Activated naive CD4-positive, alpha-beta T cell treated with anti-CD3 and anti-CD28 coated beads, Interleukin-2, amount 50 U/mL, for 16 hours (primary cell): Measurements from ENCODE around the gene EPDR1.

Source experiments
- DNase-seq: peaks from one replicate; pipeline ENCODE4 v3.0.0-alpha.2; 2020

The EPDR1 gene

DNA sequence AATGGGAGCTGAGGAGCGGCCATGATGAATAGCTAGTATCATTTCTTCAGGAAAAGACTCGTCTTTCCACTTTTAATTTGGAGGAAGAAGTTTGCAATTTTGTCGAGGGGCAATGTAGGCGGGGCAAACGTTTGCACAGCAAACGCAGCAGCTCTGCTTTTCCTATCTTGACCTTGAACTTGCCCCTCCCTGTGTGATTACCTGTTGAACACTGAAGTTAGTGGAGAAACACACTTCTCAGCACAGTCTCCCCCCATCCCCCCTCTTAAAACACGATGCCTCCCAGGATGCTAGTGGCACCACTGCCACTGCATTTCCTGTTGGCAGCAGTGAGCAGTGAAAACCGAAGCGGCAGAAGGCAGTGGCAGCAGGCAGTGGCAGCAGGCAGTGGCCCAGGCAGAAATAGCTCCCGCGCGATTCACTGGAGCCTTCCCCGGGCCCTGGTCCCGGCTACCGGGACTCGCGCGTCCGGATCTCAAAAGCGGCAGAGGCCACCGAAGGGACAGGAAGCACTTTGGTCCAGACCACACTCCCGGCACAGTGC lies at the start of gene EPDR1:
EPDR1 (plus strand) TSS at position 336 of the 544 bp plus-strand sequence. CDS start 300 bp downstream, outside the sequence.
- peak; percentile 17 for DNase-seq

DNA sequence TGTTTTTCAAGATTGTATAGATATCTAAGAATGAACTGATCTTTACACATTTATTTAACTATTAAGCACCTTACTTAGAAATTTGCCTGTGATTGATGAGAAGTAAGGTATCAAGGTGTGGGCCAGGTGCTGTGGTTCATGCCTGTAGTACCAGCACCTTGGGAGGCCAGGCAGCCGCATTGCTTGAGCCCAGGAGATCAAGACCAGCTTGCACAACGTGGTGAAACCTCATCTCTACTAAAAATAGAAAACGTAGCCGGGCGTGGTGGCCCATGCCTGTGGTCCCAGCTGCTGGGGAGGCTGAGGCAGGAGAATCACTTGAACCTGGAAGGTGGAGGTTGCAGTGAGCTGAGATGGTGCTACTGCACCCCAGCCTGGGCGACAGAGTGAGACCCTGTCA lies 38.4 kb upstream of the EPDR1 start:
- no peak for DNase-seq

DNA sequence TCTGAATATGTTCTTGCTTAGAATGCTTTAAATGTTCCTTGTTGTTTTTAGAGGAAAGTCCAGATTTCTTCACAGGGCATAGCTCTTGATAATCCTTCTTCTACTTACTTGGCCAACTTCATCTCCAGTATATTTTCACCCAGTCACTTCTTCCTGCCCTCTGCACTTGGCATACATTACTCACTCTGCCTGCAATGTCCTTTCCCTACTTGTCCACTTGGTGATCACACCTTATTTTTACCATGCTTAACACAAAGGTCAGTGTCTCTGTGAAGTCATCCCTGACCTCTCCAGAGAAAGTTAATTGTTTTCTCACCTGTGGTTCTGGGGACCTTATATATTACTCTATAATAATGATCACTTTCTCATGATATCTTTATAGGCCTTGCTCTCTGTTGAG lies 27.1 kb upstream of the EPDR1 start:
- no peak for DNase-seq

DNA sequence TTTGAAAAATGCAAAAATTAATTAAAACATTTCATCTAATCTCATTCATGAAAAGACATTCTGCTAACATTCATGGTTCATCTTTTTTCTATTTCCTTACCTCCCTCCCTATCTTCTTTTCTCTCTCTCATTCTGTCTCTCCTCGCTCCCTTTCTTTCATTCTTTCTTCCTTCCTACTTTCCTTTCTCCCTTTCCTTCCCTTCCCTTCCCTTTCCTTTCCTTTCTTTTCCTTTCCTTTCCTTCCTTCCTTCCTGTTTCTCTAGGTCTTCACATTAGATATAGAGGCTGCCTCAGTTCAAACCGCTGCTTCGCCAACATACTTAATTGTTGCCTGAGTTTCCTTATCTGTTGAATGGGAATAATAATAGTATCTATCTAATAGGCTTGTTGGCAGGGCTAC lies 25.8 kb upstream of the EPDR1 start:
- no peak for DNase-seq

DNA sequence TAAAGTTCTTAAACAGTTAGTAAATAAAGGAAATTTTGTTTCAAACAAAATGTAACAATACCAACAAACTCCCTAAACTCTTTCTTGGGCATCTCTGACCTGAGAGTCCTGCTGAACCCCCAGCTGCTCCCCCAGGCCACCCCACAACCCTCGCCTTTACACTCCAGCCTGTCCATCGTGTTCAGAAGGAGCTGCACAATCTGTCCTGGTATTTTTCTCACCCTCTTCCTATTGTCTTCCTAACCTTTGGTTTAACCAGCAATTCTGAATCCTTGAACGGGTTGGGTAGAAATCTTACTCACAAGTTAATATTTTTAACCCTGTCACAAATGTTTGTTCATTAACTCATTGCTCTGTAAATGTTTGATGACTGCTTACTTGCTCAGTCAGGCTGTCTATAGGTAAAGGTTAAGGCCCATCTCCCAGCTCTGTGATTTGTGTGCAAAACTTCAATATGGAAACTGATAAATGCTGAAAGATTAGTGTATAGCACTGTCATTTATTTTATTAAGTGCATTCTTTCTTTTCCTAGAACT lies 20.7 kb upstream of the EPDR1 start:
- DNase-seq, result no peak

DNA sequence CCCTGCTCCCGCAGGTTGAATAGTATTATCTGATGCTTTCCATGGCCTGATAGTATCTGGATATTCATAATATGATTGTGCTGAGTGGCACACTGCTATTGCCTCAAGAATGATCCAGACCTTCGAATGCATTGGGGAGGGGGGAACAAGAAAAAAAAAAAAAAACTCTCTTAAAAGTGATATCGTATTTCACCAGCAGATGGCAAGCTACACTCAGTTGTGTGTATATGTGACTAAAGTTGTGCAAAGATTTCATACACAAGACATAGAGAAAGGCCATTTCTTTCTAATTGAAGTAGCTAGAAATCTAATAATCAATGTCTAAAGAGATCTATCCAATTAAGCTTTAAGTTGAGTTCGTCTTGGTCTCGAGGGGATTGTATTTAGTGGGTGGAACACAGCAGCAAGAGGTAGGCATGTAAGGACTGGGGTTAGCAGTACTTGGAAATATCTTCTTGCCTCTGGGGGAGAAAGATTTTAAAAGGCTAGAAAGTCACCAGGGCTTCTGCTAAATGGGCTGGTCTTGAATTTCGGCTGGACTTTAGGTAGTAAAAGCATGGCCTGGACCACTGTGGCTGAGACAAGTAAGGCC lies 19.1 kb upstream of the EPDR1 start:
- DNase-seq, result no peak

DNA sequence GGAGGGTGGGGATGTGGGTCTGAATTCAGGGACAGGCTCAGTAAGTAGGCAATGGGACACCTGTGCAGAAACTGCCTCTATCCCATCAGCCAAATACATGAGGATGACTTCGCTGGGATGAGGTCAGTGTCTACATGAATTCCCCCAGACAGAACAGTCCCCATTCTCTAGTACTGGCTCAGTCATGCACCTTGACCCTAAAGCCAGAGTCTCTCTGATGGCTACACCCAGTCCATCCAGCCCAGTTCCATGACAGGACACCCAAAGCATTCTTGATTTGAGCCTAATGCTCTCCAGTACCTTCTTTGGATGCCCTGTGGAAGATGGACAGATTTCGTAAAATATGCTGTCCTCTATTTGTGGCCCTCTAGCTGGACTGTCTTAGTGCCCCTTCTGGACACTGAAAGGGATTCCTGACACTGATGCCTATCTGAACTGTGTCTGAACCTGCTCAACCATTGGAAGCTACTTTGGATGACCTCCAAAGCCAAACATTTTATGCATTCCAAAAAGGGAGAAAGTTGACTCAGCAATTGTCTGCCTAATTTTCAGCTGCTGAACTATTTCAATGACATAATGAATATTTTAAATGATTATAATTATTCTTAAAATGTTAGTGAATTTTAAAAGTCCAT lies 18.4 kb upstream of the EPDR1 start:
- DNase-seq, result no peak

DNA sequence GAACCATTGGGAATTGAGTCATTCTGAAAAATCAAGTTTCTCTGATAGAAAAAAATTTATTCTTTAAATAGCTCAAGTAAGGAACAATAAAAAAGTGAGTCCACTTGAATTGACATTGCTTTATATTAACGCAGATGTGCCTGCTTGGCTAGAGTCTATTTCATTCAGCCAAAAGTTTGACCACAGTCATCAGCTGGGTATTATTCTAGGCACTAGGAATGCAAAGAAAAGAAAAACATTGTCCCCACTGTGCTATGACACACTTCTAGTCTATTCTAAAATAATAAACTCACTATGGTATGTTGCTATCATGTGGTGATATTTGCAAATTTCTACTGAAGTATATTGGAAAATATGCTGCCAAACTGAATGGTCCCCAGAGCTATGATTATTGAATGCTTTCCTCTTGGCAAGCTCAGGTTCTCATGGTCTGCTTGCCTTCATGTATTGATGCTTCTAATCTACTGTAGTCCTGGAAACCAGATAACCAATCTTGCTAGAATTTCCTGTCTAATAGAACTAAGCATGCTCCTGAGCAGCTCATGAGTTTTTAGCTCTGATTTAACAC lies 12.1 kb upstream of the EPDR1 start:
- no peak for DNase-seq

DNA sequence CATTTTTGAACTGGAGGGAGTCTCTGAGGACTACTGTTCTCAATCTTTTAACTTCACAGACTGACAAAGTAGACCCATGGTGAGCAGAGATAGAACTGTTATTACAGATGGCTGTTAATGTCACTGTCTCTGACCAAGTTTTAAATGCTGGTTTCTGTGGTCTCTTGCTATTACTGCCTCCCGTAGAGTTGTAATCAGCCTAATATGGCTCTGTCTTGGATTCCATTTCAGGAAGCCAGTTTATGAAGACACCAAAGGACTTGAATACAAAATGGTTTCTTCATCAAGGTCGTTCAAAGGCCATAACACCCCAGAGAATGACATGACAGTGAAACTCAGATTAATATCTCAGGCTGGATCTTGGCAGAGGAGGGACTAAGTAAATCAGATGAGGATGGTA lies 7.7 kb upstream of the EPDR1 start:
- no peak for DNase-seq

DNA sequence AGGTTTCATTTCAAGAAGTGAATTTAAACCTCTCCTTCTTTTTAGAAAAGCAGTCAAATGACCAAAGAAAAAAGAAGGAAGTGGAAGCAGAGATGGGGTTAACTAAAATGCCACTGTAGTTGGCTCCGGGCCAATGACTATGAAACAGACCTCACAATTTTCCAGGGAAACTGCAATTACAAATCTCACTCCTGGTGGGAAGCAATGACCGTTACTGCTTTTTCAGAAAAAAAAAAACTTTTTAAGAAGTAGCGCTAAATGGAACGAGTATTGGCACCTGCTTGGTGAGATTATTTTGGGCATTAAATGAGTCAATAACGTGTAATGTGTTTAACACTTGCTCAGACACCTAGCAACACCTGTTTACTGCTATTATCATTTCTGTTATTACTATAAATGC lies 5.0 kb upstream of the EPDR1 start:
- no peak for DNase-seq

DNA sequence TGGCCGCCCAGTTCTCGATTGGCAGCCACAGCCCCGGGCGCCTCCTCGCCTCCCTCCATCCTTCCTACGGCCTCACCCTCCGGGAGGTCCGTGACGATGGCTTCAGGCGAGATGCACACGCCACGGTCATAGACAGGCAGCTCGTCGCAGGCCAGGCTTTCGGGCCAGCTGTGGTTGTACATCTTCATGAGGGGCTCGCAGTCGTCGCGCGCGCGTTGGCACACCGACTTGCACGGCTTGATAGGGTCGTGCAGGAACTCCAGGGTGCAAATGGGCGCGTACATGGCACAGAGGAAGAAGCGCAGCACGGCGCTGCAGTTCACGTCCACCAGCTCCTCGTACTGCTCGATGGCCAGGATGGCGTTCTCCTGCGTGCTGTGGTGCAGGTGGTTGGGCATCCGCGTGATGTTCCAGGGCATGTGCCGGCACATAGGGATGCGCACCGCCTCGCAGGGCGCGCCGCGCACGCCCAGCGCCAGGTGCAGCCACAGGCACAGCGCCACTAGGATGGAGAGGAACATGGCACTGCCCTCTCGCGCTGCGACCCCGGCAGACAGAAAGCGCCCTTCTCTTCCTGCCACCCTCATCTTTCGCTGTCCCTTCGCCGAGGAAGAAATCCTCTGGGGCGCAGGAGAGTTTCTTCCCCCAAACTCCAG lies 4.3 kb upstream of the EPDR1 start:
- DNase-seq, result no peak

DNA sequence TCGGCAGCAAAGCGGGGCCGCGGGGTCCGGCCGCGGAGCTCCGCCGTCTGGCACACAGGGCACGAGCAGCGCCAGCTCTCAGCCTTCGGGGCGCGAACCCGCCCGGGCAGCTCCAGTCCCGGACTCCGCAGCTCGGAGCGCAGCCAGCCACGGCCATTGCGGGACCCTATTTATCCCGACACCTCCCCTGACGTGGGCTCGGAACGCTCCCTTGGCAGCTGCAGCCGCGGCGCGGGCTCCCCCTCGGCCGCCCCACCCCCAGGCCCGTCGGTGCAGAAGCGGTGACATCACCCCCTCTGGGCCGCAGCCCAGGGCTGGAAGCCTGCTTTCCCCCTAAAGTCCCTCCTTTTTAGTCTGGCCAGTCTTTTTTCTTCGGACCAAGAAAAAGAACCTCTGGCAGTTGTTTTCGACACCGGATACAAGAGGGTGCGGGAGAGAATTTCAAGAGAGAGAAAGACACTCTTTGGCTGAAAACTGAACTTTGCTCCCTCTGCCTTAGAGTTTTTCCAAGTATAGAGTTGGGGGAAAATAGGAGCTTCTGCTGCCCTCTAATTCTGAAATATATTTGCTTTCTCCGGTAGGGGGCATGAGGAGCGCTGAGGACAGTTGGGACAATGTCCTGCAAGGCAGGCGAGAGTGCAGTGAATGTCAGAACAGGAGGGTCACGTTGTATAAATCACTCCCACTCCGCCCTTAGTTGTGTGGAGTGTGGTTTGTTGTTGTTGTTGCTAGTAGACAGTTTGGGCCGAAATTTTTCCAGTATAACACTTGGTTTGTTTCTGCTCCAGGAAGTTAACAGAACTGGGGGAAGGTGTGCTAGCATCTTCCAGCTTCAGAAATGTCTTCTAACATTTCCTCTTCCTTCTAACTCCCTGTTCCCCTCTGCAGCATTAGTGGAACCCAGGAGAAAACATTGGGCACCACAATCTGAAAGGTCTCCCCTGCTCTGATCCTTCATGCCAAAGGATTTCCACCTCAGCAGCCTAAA lies 3.5 kb upstream of the EPDR1 start, which contains the start of gene SFRP4:
SFRP4 (minus strand) TSS at position 145 of the 988 bp plus-strand sequence. CDS start 280 bp downstream, outside the sequence.
- DNase-seq, result no peak

DNA sequence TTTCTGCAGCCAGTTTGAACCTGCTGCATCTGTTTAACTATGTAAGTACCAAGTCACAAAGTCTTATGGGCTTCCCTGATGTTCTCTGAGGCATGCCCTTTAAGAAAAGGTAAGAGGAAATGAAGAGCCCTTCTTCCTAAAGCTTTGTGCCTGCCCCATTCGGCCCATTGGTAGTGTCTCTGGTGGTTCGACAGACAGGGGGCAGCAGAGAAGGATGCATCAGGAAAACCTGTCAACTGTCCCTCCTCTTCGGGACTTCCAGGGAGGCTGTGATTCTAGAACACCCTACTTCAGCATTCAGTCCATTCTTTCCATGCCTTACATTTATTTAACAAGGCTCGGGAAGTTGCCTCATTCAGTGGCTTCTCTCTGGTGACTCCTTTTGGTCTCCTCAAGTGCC lies 1.9 kb upstream of the EPDR1 start:
- no peak for DNase-seq

DNA sequence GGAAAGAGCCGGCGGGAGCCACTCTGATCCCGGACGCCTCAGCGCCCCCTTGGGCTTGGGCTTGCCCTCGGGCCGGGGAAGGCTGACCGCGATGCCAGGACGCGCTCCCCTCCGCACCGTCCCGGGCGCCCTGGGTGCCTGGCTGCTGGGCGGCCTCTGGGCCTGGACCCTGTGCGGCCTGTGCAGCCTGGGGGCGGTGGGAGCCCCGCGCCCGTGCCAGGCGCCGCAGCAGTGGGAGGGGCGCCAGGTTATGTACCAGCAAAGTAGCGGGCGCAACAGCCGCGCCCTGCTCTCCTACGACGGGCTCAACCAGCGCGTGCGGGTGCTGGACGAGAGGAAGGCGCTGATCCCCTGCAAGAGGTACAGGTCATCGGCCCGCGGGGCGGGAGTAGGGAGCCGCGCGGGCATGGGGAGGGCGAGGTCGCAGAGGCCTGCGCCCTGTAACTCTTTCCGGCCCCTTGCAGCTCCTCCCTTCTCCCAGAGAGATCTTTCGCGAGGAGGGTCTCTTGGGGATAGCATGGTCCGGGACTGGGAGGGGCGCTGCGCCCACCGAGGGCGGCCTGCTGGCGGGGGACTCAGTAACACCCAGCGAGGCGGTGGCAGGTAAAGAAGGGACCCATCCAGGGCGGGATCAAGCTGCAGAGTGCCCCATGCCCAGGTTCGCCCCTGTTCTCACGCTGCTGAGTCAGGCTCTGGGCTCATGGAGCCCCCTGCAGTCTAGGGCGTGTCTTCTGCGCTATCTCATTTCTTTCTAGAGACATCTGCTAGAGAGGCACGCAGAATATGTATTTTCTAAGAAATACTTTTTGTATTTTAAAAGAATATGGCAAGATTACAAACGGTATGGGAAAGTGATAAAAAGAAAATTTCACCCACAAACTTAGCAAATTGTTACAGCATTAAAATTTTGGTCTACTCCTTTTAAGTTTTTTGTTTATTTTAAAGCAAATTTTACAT lies 687 bp downstream of the EPDR1 start:
- DNase-seq, result no peak

DNA sequence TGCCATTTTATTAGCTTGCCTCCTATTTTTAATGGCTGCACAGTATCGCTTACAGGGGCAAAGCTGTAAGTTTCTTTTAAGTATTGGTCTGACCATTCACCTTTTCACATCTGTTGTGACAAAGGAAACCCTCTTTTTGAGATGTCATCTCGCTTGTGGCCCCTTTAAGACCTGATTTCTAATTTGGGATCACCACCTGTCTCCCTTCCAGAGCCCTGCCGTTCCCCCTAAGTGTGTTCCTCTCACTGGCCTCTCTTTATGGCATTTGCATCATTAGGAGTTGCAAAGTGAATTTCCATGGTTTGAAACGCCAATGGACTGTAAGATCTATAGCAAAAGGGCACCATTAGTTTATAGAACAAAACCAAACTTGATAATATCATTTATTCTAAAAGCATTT lies 1.4 kb downstream of the EPDR1 start:
- no peak for DNase-seq

DNA sequence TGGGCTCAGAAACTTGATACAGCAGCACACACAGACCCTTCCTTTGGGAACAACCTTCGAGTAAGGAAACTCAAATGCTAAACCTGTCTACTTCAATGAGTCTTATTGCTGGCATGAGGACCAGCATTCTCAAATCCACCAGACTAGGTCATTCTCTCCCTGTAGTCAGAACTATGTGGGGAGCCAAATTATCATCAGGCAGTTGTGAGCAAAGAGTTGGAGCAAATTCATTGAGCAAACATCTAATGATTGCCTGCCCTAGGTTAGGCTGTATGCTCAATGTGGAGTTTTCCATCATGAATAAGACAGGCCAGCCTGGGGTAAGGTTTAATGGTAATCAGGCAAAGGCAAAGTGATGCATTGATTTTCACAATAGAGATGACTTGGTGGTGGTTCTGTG lies 3.6 kb downstream of the EPDR1 start:
- DNase-seq, result no peak

DNA sequence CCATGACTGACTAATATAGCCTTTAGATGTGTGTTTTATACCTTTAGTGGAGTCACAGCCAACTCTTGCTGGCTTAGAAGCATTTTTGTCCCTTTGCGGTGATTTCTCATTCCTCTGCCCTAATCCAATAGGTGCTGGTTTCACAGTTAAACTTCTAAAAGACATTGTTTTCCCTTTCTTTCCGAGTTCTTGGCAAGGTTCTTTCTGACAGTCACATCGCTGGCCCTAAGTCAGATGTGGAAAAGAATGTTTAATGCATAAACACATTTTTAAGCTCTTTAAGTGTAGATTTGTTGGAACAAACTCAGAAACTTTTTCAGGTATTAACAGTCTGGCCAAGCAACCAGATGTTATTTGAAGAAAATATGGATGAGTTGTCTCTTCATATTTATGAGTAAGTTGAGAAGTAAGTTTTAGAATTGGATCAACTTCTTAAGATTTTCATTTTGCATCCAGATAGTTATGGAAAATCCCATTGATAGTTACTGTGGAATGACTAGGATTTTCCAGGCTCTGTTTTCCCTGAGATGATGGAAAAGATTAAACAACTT lies 4.1 kb downstream of the EPDR1 start:
- DNase-seq, result no peak

DNA sequence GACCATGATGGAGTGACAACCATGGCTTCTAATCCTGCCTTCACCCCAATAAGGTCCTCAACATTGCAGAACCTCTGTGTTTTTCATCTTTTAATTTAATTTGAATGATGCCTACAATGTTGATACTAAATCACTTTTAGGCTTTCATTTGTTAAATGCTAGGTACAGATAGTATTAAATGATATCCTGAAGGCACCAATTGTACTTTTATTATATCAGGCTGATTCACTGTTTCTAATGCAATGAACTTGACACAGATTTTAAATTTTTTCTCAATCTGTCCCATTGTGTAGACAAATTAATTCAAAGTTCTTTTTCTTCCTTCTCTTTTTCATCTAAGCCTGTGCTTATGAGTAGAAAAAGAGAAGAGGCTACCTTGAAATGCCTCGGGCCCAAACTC lies 5.2 kb downstream of the EPDR1 start:
- no peak for DNase-seq

DNA sequence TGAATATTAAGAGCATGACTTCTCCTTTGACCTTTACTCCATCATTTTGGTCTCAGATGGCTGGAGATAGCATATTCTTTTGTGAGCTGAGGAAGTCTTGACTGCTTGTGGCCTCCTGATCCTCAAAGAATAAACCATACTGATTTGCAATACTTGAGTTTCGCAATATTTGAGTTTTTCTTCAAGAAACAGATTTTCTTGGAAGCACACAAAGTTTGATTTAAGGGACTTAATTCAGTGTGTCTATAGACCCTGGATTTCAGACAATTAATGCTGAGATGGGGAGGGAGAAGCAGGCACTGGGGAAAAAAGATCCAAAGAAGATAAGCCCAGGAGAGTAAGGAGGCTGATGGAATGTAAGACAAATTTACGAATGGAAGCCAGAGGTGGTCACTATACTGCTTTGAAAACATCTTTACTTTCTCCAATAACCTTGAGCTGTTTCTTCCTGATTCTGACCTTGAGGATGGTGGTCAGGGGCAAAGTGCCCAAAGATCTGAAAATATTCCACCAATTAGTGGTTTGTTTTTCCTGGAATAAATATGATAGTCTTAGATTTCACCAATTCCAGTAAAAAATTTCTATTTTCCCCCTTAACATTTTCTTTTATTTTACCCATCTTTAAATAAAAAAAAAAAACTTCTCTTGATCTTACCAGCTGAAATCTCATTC lies 7.5 kb downstream of the EPDR1 start:
- DNase-seq, result no peak

DNA sequence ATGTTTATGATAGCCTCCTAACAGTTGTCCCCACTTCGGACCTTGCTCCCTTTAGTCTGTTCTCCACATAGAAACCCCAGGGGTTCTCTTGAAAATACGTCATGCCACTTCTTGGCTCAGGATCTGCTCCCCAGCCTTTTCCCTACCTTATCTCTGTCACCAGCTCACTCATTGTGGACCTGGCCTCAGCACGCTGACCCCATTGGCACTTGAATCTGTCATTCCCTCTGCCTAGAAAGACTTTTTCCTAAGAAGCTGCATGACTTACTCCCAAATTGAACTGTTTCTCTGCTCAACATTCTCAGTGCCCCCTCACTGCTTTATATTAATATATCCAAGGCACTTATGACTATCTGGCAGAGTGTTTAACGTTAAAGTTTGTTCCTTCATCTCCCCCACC lies 8.4 kb downstream of the EPDR1 start:
- no peak for DNase-seq
